ENCODE data around the gene PDIK1L. TPM values are rescaled to one million over a fixed set of nuclear protein-coding genes. Genes with fewer than 3 reads are reported as not detected.

PDIK1L gene
- total RNA-seq, 1 experiment from 2014 or later: 7.9 TPM

GRCh38 chr1:26168410-26169197 lies 57.0 kb downstream of the PDIK1L start, which contains the start of gene C1orf232:
Gene C1orf232 (minus strand): TSS chr1:26168963. CDS start chr1:26168499, 464 bp downstream.
- DNase-seq (ENCODE audit: extremely low read depth, low read depth): no peak

- DNase-seq (ENCODE audit: extremely low read depth, low read depth): no peak
These were observed 57.6 kb downstream of the PDIK1L start for GRCh38 chr1:26169198-26169554.

GRCh38 chr1:26169669-26170471 lies 58.2 kb downstream of the PDIK1L start, which contains the start of gene ZNF593:
Gene ZNF593 (plus strand): TSS chr1:26169908. CDS start chr1:26169984, 76 bp downstream.
- peak; percentile 84 for DNase-seq (ENCODE audit: extremely low read depth, low read depth)

GRCh38 chr1:26170472-26170821 lies 58.8 kb downstream of the PDIK1L start:
- no peak for DNase-seq (ENCODE audit: extremely low read depth, low read depth)

GRCh38 chr1:26171084-26172072 lies 59.8 kb downstream of the PDIK1L start, which contains the start of gene ZNF593OS:
Gene ZNF593OS (minus strand): TSS chr1:26171832. CDS start chr1:26171661, 171 bp downstream.
- no peak for DNase-seq (ENCODE audit: extremely low read depth, low read depth)

Other genes with a start within 250 kb of the PDIK1L start
- 4.3 and 4.5 TPM in 2 replicates for gene PAQR7, start 236.1 kb upstream of the PDIK1L start, total RNA-seq (2014; rRNA removed; shearing (Covaris generic))
- 75.9 and 97.0 TPM in 2 replicates for gene STMN1, start 205.4 kb upstream of the PDIK1L start, total RNA-seq (2014; rRNA removed; shearing (Covaris generic))
- gene PAFAH2, start 113.8 kb upstream of the PDIK1L start, total RNA-seq (2014; rRNA removed; shearing (Covaris generic)): 9.8 and 10.5 TPM in 2 replicates
- 0.05 TPM in 1 of 2 replicates, not detected in the other for gene EXTL1, start 90.0 kb upstream of the PDIK1L start, total RNA-seq (2014; rRNA removed; shearing (Covaris generic))
- gene SLC30A2, start 65.7 kb upstream of the PDIK1L start, total RNA-seq (2014; rRNA removed; shearing (Covaris generic)): not detected in 2 replicates
- not detected in 2 replicates for gene TRIM63, start 44.2 kb upstream of the PDIK1L start, total RNA-seq (2014; rRNA removed; shearing (Covaris generic))
- not detected in 2 replicates for gene FAM110D, start 47.3 kb downstream of the PDIK1L start, total RNA-seq (2014; rRNA removed; shearing (Covaris generic))
- not detected in 2 replicates for gene C1orf232, start 57.1 kb downstream of the PDIK1L start, total RNA-seq (2014; rRNA removed; shearing (Covaris generic))
- 39.1 and 50.8 TPM in 2 replicates for gene ZNF593, start 58.1 kb downstream of the PDIK1L start, total RNA-seq (2014; rRNA removed; shearing (Covaris generic))
- gene ZNF593OS, start 60.0 kb downstream of the PDIK1L start, total RNA-seq (2014; rRNA removed; shearing (Covaris generic)): not detected in 2 replicates
- gene CNKSR1, start 65.7 kb downstream of the PDIK1L start, total RNA-seq (2014; rRNA removed; shearing (Covaris generic)): 0.52 and 0.92 TPM in 2 replicates
- gene CATSPER4, start 78.8 kb downstream of the PDIK1L start, total RNA-seq (2014; rRNA removed; shearing (Covaris generic)): not detected in 2 replicates
- gene CEP85, start 122.4 kb downstream of the PDIK1L start, total RNA-seq (2014; rRNA removed; shearing (Covaris generic)): 32.3 and 36.8 TPM in 2 replicates
- gene SH3BGRL3, start 168.3 kb downstream of the PDIK1L start, total RNA-seq (2014; rRNA removed; shearing (Covaris generic)): 36.5 and 42.7 TPM in 2 replicates
- gene UBXN11, start 194.8 kb downstream of the PDIK1L start, total RNA-seq (2014; rRNA removed; shearing (Covaris generic)): 3.9 and 4.2 TPM in 2 replicates
- not detected in 2 replicates for gene CD52, start 206.1 kb downstream of the PDIK1L start, total RNA-seq (2014; rRNA removed; shearing (Covaris generic))
- gene CRYBG2, start 242.3 kb downstream of the PDIK1L start, total RNA-seq (2014; rRNA removed; shearing (Covaris generic)): 0.20 TPM in 1 of 2 replicates, not detected in the other